Ammon's horn (tissue), 1 donor: ENCODE data around the gene KCTD12.
"Not testable (repeated sequence)": the region's sequence is repeated elsewhere in the genome, so short reads cannot be mapped to it uniquely, and the experiment has no call there.

Experiments used
- DNase-seq: peaks from one replicate; pipeline ENCODE4 v3.0.0-alpha.2; 2016; ENCODE audit warnings: low spot score

KCTD12 gene

DNA sequence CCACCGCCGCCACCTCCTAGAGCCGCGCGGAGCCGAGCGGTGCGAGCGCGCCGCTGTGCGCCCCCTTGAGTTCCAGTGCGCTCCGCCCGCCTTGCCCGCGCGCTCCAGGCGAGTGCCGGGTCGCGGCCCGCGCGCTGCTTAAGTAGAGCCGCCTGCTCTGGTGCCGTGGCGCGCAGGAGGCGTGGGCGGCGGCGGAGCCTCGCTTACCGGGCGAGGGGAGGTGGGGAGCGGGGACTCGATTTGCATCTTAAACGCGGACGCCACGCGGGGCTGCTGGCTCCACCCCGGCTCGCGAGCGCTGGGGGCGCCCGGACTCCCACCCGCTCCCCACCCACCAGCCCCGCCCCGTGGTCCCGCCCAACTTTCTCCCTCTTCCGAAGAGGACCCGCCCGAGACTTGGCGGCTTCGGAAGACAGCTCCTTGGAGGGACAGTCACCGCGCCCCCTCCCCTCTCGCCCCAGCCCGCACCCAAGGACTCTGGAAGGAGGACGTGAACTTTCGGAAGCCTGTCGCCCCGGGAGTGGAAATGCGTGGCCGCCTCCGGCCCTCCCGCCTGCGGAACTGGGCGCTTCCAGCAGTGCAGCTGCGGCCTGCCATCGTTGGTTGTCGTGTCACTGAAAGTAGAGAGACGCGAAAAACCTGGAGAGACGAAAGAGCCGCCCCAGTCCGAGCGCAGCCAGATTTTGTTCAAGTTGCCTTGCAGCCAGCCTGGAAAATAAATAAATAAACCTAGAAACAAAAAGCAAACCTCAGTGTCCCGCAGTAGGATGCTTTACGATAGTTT is at the start of gene KCTD12:
KCTD12 (minus strand) TSS at position 114 of the 784 bp plus-strand sequence. CDS start 257 bp downstream, outside the sequence.
- peak; percentile 89 for DNase-seq

DNA sequence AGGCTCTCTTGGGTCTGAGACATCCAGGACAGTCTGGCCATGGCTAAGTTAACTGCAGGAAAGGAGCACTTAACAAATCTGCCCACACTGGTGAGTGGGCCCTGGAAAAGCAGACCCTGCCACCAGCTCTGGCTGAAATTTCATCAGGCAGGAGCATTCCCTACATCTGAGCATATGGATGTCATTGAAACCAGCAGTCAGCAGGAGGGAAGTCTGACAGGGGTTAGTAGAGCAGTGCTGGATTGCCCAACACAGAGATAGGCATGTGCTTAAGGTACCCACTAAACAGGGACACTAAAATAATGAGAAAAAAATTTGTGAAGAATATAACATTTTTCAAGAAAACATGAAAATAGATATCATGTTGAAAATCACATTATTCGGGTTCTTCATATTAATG is 48.5 kb upstream of the KCTD12 start:
- no peak for DNase-seq

DNA sequence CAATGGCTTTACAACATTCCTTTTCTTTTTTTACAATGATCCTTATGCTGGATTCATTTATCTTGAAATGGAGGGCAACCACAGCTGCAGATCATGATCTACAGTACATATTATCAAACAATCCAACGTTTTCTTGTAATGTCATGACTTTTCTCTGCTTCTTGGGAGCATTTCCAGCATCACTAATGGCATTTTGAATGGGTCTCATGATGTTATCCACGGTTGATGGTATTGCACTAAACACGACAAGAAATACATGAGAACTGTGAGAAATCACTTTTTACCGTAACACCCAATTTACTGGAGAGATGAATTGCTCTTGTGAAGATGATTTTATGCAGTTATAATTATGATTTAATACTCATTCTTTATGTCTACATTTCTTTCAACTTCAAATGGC is 45.9 kb upstream of the KCTD12 start:
- no peak for DNase-seq

GRCh38 chr13:76929851-76930374 is 43.7 kb upstream of the KCTD12 start:
- DNase-seq: no peak

DNA sequence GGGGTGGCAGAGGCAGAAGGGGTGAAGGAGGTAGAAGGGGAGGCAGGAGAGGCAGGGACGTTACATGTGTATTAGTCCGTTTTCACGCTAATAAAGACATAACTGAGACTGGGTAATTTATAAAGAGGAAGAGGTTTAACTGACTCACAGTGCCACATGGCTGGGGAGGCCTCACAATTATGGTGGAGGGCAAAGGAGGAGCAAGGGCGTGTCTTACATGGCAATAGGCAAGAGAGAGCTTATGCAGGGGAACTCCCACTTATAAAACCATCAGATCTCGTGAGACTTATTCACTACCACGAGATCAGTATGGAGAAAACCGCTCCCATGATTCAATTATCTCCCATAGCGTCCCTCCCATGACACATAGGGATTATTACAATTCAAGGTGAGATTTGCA is 43.1 kb upstream of the KCTD12 start:
- DNase-seq: no peak

DNA sequence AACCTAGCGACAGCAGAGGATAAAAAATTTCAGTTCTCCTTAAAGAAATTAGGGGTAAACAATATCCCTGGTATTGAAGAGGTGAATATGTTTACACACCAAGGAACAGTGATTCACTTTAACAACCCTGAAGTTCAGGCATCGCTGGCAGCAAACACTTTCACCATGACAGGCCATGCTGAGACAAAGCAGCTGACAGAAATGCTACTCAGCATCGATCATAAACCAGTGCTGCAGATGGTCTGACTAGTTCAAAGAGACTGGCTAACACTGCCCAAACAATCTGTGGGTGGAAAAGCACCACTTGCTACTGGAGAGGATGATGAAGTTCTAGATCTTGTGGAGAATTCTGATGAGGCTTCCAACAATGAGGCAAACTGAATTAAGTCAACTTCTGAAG is 42.3 kb upstream of the KCTD12 start:
- no peak for DNase-seq

DNA sequence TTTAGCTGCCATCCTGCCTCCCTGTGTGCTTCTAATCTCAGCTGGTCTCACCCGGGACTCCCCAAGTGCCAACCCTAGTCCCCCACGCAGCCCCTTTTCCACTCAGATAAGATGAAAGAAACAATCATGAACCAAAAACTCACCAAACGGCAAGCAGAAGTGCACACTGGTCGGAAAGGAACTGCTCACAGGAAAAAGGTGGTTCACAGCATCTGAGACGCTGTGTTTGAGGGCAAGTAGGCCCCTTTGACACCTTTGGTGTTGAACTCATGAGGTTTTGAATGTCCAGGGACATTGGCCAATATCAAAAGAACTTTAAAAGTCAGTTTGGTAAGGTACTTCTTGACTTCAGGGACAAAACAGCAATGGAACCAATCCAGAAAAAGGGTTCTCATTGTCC is 41.8 kb upstream of the KCTD12 start:
- no peak for DNase-seq

- DNase-seq: no peak
These were observed 38.9 kb upstream of the KCTD12 start for GRCh38 chr13:76925115-76925514.

GRCh38 chr13:76921516-76921915 is 35.3 kb upstream of the KCTD12 start:
- no peak for DNase-seq

GRCh38 chr13:76917755-76918481 is 31.7 kb upstream of the KCTD12 start:
- not testable (repeated sequence) for DNase-seq

GRCh38 chr13:76917095-76917494 is 30.9 kb upstream of the KCTD12 start:
- DNase-seq: no peak

DNA sequence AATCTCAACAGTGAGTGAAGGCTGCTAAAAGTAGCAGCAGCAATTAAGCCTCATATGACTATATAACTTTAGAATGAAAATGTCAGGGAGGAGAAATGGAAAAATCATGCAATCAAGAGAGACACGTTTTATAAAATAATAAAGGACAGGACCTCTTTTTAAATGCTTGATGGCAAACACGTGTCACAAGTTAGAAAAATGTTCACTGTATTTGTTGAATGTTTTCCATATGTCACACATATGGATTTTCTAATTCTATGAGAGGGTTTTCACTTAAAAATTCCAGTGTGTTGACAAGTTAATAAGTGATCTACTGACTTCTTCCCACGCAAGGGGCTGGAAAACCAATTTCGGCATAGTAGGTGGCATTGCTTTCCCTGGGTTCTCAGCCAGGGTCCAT is 27.7 kb upstream of the KCTD12 start:
- no peak for DNase-seq

- DNase-seq: no peak
These were observed 26.3 kb upstream of the KCTD12 start for GRCh38 chr13:76912476-76912875.

DNA sequence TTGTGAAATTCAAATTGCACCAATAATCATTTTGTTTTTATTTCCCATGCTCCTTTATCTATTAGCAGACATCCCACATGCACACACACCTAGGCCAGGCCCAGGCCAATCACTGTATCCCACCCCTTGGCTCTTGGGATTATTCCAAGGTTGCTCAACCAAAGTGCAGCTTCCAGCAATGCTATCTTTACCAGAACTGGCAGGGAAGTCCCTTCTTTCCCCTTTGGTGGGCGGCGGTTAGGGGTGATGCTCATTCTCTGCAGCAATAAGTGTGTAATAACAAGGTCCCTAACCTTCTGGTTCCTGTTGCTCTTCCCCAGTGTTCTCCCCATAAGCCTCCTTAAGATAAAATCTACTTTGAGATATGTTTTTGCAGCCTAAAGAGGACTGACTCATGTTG is 18.3 kb upstream of the KCTD12 start:
- DNase-seq: no peak

DNA sequence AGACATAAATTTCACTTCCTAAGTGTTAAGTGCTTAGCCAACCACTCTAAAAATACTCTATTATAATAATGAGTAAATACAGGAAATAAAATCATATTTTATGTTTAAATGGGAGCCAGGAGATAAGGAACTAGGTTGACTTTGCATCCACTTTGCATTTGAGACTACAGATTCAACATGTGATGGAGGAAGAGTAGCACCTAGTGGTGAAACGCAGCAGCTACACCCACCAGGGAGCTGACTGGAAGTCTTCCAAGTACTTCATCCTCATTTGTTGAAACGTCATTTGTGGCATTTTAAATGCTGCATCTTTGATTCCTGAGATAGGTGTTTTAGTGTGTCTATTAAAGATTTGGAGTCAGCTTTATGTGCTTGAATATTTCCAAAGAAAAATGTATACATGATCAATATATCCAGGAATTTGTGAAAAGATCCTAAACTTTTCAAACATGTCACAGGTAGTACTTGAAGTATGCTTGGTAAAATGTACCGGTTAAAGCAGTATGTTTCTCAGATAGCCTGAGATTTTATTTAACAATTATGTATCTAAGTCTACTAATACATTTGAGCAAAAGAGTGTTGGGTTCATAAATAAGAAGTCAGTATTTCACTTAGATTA is 17.4 kb upstream of the KCTD12 start:
- DNase-seq: peak; percentile 86

- not testable (repeated sequence) for DNase-seq
These were observed 12.9 kb upstream of the KCTD12 start for GRCh38 chr13:76899066-76899465.

DNA sequence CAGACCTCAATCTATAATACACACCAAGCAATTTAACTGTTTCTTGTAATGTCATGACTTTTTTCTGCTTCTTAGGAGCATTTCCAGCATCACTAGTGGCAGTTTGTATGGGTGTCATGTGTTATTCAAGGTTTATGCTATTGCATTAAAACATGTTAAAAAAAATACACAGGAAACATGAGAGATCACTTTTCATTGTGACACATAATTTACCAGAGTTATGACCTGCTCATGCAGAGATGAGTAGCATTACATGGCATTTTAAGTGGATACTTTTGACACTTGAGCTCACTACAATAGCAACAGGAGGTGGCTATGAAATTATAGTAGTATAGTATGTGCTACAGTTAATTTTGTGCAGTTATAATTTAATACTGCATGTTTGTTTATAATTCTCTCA is 11.0 kb upstream of the KCTD12 start:
- DNase-seq: not testable (repeated sequence)

DNA sequence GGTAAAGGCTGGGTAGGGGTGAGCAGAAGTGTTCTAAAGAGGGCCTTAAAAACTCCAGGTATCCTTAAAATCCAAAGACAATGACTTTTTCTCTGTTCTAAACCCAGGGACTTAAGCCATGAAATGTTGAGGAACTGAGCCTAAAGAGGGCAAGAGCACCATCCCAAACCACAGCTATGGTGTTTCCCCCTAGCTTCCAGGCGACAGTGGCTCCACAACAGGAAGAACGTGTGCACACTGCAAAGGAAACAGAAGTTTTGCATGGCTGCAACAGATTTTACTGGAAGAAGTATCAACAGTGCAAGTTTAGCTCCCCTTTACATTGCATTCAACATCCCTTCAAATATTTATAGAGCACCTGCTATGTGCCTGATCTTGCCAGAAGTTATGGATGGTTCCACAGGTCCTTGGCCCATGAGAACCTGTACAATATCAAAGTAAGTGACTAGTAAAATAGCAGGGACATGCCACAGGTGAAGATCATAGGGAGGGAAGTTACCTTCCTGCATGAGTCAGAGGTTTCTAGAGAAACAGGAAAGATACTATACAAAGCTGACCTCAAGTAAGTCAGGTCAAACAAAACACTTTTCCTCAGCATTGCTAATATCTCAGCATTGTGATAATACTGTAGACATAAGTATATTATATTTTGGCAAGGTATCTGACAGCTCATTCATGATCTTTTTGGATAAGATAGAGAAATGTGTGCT is 8.4 kb upstream of the KCTD12 start:
- DNase-seq: peak; percentile 51

GRCh38 chr13:76892488-76892887 is 6.3 kb upstream of the KCTD12 start:
- no peak for DNase-seq

DNA sequence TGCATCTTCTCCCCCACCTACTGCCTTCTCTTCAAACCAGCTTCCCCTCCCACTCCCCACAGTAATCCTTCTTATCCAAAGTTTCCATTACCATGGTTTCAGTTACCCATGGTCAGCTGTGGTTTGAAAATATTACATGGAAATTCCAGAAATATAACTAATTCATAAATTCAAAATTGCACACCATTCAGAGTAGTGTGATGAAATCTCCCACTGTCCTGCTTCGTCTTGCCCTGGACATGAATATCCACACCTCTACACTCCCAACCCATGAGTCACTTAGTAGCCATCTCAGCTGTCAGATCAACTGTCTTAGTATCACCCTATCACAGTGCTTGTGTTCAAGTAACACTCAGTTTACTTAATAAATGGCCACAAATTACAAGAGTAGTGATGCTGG is 3.8 kb upstream of the KCTD12 start:
- no peak for DNase-seq

GRCh38 chr13:76889254-76889653 is 3.0 kb upstream of the KCTD12 start:
- DNase-seq: no peak

GRCh38 chr13:76888421-76888820 is 2.2 kb upstream of the KCTD12 start:
- no peak for DNase-seq
